Measurements from ENCODE around the gene SDHAF3.
"Not testable (repeated sequence)": the region's sequence is repeated elsewhere in the genome, so short reads cannot be mapped to it uniquely, and the experiment has no call there.

The SDHAF3 gene

DNA sequence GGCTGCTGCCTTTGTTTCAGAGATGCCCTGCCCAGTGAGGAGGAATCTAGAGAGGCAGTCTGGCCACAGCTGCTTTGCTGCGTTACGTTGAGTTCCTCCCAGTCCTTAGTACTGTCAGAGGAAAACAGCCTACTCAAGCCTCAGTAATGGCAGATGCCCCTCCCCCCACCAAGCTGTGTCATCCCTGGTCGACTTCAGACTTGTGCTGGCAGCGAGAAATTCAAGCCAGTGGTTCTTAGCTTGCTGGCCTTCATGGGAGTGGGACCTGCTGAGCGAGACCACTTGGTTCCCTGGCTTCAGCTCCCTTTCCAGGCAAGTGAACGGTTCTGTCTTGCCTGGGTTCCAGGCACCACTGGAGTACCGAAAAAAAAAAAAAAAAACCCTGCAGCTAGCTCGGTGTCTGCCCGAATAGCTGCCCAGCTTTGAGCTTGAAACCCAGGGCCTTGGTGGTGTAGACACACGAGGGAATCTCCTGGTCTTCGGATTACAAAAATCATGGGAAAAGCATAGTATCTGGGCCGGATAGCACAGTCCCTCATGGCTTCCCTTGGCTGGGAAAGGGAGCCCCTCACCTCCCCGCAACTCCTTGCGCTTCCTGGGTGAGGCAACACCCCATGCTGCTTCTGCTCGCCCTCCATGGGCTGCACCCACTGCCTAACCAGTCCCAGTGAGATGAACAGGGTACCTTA is 9.1 kb downstream of the SDHAF3 start:
- DNase-seq = no peak

- no peak for DNase-seq
These were observed 11.2 kb downstream of the SDHAF3 start for GRCh38 chr7:97128736-97129135.

- no peak for DNase-seq
These were observed 13.1 kb downstream of the SDHAF3 start for GRCh38 chr7:97130417-97131139.

- no peak for DNase-seq
These were observed 15.7 kb downstream of the SDHAF3 start for GRCh38 chr7:97133159-97133558.

- DNase-seq = no peak
These were observed 21.3 kb downstream of the SDHAF3 start for GRCh38 chr7:97138830-97139229.

GRCh38 chr7:97145068-97145467 is 27.6 kb downstream of the SDHAF3 start:
- DNase-seq = peak in 2 of 6 experiments; percentile 4 to 10

- DNase-seq = no peak
These were observed 32.3 kb downstream of the SDHAF3 start for GRCh38 chr7:97149843-97150242.

DNA sequence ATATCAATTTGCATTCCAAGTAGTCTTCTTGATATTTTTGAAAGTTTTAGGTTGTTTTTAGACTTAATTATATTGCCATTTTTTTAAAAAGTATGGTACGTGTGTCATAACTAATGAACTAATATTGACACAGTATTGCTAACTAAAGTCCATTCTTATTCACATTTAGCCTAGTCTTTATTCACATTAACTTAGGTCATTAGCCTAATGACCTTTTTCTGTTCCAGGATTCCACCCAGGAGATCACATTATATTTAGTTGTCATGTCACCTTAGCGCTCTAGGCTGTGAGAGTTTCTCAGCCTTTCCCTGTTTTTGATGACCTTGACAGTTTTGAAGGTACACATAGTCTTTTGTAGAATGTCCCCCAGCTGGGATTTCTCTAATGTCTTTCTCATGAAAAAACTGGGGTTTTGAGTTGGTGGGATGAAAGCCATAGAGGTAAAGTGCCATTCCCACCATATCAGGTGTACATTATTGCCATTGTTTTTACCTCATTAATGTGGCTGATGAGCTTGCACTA is 38.5 kb downstream of the SDHAF3 start:
- no peak for DNase-seq

- DNase-seq = not testable (repeated sequence)
These were observed 42.5 kb downstream of the SDHAF3 start for GRCh38 chr7:97159984-97160383.

GRCh38 chr7:97161609-97162008 is 44.1 kb downstream of the SDHAF3 start:
- DNase-seq = not testable (repeated sequence)

- DNase-seq = no peak
These were observed 48.8 kb downstream of the SDHAF3 start for GRCh38 chr7:97166308-97166707.

- DNase-seq = no peak
These were observed 49.7 kb downstream of the SDHAF3 start for GRCh38 chr7:97167176-97167575.

DNA sequence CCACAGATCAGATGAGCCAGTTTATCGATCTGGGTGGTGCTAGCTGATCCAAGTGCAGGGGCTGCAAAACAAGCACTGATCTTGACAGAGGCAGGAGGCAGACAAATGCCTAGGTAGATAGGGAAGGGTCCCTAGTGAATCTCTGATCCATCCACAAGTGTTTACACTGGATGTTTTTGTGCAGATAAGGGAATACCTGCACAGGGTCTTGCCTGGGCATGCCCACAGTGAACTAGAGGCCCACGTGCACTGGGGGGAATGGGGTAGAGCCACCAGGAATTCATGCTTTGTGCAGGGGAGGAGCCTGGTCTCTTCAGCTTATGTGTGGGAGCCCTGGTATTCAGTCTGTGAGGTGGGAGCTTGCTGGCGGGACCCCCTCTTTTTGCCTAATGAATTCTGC is 50.3 kb downstream of the SDHAF3 start:
- DNase-seq = no peak

DNA sequence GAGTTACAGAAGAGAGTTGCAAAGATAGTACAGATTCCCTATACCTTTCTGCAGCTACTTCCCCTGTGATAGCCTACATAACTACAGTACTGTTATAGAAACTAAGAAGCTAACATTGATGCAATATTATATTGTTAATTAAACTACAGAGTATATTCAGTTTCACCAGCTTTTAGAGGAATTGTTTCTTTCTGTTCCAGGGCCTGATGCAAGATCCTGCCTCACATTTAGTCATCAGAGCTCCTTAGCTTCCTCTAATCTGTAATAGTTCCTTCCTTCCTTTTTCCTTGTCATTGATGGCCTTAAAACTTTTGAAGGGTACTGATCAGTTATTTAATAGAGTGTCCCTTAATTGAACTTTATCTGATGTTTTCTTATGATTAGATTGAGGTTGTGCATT is 56.8 kb downstream of the SDHAF3 start:
- DNase-seq = no peak

DNA sequence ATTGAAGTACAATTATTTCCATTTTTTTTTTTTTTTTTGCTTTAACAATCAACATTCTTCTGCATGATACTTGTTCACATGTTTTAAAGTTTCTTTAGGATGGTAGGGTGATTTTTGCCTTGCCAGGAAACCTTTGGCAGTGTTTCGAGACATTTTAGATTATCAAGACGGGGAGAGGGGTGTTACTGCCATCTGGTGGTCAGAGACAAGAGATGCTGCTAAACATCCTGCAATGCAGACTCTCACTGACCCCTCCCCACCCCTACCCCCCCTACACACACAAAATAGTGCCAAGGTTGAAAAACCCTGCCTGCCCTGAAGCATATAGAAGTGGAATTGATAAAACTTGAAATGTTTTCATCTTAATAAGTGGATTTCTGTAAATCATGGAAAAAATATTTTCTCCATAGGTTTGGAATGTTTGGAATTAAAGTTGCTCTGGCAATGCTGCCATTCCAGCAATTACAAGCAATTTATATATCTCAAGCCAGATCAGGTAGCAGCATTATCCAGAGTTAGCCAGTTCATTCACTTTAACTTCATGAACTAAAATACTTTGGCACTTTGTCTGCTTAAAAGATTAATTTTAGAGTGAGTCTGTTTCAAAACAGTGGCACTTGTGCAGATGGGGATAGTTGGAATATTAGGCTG is 62.1 kb downstream of the SDHAF3 start:
- DNase-seq = peak in 5 of 6 experiments; percentile 16 to 56 (median 28)

DNA sequence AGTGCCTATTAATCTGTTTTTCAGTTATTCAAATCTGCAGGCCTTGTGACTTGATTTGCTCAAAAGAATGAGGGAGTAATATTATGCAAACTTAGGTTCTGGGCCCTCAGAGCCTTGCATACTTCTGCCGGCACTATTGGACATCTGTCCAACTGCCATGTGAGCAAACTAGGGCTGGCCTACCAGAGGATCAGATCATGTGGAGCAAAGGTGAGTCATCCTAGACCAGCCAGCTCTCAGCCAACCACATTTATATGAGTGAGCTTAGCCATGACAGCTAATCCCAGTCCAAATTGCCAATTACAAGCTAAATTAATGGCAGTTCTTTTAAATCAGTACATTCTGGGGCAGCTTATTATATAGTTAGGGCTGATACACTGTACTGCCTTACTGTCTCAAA is 69.6 kb downstream of the SDHAF3 start:
- DNase-seq = no peak

- not testable (repeated sequence) for DNase-seq
These were observed 78.7 kb downstream of the SDHAF3 start for GRCh38 chr7:97196174-97196573.

GRCh38 chr7:97198596-97198995 is 81.1 kb downstream of the SDHAF3 start:
- DNase-seq = no peak

DNA sequence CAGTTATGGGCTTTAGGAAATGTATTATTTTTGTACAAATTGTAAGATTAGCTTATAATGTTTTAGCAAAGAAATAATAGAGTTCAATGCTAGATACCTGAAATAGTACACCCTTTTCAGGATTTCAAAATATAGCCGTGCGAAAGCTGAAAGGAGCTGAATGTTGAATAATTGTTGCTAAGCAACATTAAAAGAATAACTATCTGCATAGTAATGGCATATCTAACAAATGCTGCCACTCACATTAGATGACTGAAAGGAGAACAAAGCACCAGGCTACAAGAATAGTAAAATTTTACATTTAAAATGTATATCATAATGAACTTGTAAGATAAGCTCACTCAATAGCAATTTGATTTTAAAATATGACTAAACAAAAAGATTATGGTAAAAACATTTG is 82.5 kb downstream of the SDHAF3 start:
- DNase-seq = no peak

DNA sequence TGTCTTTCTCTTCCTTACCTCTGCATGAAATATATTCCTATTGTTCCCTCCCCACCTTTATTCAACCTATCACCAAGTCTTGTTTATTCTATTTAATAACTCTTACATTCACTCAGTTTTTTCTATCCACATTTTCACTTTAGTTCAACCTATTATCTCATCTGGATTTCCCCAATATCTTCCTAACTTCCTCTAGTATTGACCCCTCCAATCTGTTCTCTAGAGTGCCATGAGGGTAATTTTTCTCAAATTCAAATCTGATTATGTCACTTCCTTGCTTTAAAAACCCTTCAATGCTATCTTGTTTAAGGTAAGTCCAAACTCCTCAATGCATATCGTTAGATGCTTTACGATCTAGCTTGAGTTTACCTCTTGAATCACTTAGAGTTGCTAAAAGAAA is 86.5 kb downstream of the SDHAF3 start:
- no peak for DNase-seq

GRCh38 chr7:97204821-97205220 is 87.3 kb downstream of the SDHAF3 start:
- no peak for DNase-seq

DNA sequence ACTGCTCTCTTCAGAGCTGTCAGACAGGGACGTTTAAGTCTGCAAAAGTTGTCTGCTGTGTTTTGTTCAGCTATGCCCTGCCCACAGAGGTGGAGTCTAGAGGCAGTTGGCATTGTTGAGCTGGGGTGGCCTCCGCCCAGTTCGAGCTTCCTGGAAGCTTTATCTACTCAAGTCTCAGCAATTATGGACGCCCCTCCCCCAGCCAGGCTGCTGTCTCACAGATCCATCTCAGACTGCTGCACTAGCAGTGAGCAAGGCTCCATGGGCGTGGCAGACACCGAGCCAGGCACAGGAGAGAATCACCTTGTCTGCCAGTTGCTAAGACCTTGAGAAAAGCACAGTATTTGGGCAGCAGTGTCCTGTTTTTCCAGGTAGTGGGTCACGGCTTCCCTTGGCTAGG is 98.1 kb downstream of the SDHAF3 start:
- no peak for DNase-seq

- no peak for DNase-seq
These were observed 101.3 kb downstream of the SDHAF3 start for GRCh38 chr7:97218767-97219166.

DNA sequence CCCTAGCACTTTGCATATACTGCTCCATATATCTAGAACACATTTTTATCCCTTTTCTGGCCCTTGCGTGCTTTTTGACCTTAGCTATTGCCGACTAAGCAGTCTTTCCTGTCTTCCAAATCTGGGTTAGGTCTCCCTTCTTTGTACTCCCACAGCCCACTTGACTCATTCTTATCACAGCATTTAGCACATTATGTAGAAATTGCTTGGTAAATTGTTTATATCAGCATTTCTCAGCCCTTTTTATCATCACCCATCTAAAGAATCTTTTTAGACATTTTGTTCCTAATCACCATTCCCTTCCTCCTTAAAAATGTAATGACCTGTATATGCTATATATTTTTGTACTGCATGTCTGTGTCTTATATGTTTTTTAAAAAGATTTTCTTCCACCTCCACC is 101.7 kb downstream of the SDHAF3 start:
- no peak for DNase-seq
